HG03354 (cell line): ENCODE measurements around the gene MIA2.

Source experiments
- ATAC-seq: cut with Tn5 transposase; IDR thresholded peaks from one replicate; pipeline ENCODE4 v1.9.1; 2021; ENCODE audit warnings: mild to moderate bottlenecking; ENCODE audit not compliant: unreplicated experiment, poor library complexity, severe bottlenecking

The MIA2 gene

DNA sequence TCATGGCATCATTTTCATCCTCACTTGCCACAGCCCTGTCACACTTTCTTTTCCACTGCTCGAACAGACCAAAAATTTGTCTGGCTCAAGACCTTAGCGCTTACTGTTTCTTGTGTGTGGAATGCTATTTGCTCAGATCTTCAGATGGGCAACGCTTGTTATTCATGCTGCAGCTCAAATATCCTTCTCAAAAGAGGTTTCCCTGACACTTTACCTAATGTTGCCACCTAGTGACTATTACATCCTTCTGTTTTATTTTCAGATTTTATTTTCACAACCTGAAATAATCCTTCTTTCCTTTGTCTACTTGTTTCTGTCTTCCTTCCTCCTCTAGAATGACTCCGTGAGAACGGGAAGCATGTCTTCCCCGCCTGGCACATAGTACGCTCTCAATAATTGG is 192.9 kb downstream of the MIA2 start:
- ATAC-seq = no peak

- ATAC-seq = no peak
These were observed 194.4 kb downstream of the MIA2 start for GRCh38 chr14:39428118-39428517.

GRCh38 chr14:39430762-39431415 is 197.2 kb downstream of the MIA2 start:
- no peak for ATAC-seq

DNA sequence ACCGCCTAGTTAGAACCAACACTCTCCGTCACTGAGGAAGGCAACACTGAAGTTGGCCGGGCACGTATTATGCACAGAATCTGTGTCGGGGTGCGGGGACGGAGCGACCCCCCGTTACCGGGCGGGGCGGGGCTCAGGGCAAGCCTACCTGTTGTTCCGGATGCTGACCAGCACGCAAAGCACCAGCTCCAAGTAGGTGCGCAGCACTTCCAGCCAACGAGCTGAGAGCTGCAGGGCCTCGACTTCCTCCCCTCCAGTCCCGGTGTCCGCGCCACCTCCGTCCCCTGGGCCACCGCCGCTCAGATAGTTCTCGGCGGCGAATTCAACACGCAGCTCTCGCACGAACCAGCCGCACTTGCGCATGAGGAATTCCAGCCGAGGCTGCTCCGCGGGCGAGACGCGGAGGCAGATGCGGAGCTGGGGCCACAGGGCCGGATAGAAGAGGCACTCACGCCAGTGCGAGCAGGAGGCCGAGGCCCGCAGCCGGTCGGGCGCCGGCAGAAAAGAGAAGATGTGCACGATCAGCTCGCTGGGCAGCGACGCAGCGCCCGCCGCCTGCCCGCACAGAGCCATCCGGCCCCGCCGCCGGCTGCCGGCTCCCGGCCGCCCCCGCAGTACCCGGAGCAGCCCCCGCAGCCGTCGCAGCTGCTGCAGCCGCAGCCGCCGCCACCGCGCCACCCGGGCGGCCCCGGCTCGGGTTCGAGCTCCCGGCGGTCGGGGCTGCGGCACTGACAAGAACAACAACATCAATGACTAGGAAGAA is 197.9 kb downstream of the MIA2 start:
- ATAC-seq = peak; percentile 28

DNA sequence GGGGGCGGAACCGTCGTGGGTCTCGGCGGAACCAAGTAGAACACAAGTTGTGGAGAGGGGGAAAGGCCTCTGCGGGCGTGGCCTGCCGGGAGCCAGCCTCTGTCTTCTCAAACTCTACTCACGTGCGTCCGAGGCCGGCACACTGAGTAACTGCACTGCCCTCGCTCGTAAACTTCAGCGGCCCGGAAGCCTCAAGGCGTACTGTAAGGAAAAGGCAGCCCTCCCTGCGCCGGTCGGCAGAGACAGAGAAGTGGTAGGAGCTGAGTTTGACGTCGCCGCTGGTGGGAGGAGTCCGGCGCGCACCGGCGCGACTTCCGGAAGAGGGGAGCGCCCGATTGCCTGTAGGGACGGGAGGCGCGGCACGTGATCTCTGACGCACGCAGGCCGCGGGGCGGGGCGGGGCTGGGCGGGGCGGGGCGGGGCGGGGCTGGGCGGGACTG is 198.5 kb downstream of the MIA2 start, which contains the start of gene FBXO33:
Gene FBXO33 (minus strand): TSS at position 255 of the 440 bp plus-strand sequence. CDS start 271 bp downstream, outside the sequence.
- ATAC-seq = peak; percentile 85

DNA sequence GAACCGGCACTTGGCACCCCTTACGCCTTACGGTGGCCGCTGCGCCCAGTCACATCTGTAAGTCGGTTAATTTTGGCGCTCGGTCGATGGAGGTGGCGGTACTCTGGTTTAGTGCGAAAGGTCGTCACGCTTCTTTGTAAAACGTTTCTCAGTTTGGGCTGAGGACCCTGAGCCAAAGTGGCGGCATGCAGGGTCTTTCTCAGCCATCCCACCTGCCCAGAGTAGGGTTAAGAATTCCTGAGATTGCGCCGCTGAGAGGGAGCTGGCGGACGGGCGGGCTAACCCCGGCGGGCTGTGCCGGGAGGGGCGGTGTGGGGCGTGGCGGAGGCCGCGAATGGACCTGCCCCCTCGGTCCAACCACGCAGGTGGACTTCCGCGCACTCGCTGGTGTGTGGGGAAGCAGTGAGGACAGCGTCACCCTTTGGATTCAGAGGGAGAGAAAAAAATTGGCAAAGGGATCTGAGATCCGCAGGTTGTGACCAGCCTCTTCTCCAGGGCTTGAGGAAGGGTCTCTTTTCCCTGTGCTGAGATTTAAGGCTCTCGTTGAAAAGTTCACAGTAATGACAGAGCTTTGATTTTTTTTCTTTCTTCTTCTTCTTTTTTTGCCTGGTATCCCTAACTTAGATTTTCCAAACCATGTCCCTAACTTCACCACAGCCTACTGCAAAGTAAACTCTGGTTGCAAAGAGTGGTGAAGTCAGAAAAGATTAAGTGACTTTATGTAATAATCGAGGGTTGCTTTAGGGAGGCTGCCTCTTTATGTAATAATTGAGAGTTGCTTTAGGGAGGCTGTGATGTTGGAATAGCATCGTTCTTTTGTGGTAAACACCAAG is 199.1 kb downstream of the MIA2 start:
- ATAC-seq = peak; percentile 70

GRCh38 chr14:39433452-39433813 is 199.7 kb downstream of the MIA2 start:
- ATAC-seq = no peak

DNA sequence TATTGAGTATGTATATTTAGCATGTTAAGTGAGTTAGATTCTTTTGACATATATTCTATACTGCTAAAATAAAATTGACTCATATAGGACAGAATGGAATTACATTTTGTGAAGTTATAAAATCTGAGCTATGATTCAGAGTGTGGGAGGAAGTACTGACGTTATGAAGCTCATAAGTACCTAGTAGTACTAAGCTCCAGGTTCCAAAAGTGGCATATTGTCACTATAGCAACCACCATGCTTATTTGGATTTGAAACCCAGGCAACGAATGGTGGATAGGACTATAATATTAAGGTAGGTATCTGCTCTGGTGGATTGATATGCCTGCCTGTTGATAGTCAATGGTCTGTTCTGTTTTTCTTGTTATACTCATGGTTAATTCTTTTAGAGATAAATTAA is 200.7 kb downstream of the MIA2 start:
- ATAC-seq = no peak

DNA sequence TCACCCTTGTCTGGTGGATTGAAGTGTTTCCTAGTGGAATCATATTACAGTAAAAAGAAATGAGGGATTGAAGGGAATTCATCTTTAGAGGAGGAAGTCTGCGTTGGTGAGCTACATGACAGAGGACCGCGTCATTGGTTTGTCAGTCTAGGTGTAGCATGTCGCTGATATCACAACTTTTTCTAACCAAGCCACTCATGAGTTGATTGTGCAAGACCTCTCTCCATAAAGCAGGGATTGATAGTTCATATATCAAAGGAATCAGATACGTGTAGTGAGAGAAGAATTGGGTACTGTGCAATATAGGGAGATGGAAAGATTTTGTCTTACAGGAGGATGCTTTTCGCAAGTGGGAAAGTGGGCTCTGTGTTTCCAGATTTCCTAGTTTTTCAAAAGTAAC is 201.5 kb downstream of the MIA2 start:
- ATAC-seq = no peak
